Pulmonary artery endothelial cell (primary cell): ENCODE data around the gene ZBTB39. TPM values are rescaled to one million over a fixed set of nuclear protein-coding genes. Genes with fewer than 3 reads are reported as not detected.
"Not testable (repeated sequence)": the region's sequence is repeated elsewhere in the genome, so short reads cannot be mapped to it uniquely, and the experiment has no call there.

Source experiments
- DNase-seq: peaks from one replicate; pipeline ENCODE4 v3.0.0-alpha.2; 2011; ENCODE audit warnings: low read depth, low spot score
- total RNA-seq: library from RNA; depleted of rRNA; stranded (reverse); fragments of >200 nt; gene quantifications from 2 replicates; pipeline ENCODE4 v1.2.3, GENCODE V29; 2014

Gene ZBTB39
- total RNA-seq, 1 donor from 2014 or later: 6.0 TPM

- DNase-seq: no peak
Observed at GRCh38 chr12:57031138-57031725, 24.9 kb upstream of the ZBTB39 start.

- no peak for DNase-seq
Observed at GRCh38 chr12:57029457-57029856, 23.1 kb upstream of the ZBTB39 start.

- no peak for DNase-seq
Observed at GRCh38 chr12:57027805-57028153, 21.4 kb upstream of the ZBTB39 start.

GRCh38 chr12:57027011-57027804 lies 20.9 kb upstream of the ZBTB39 start:
- no peak for DNase-seq

- DNase-seq: no peak
Observed at GRCh38 chr12:57025196-57025595, 18.9 kb upstream of the ZBTB39 start.

GRCh38 chr12:57022324-57022723 lies 16.0 kb upstream of the ZBTB39 start:
- not testable (repeated sequence) for DNase-seq

- no peak for DNase-seq
Observed at GRCh38 chr12:57019983-57020719, 13.8 kb upstream of the ZBTB39 start.

- no peak for DNase-seq
Observed at GRCh38 chr12:57018906-57019305, 12.6 kb upstream of the ZBTB39 start.

- not testable (repeated sequence) for DNase-seq
Observed at GRCh38 chr12:57018353-57018752, 12.0 kb upstream of the ZBTB39 start.

- DNase-seq: no peak
Observed at GRCh38 chr12:57016348-57016747, 10.0 kb upstream of the ZBTB39 start, which contains the start of gene TAC3. Gene TAC3, minus strand, starts transcription at chr12:57016529. Its CDS starts 732 bp downstream, at chr12:57015797.

GRCh38 chr12:57012600-57013465 lies 6.5 kb upstream of the ZBTB39 start:
- DNase-seq: no peak

- no peak for DNase-seq
Observed at GRCh38 chr12:57011438-57012424, 5.4 kb upstream of the ZBTB39 start.

- no peak for DNase-seq
Observed at GRCh38 chr12:57010627-57011247, 4.4 kb upstream of the ZBTB39 start.

GRCh38 chr12:57009949-57010626 lies 3.7 kb upstream of the ZBTB39 start:
- no peak for DNase-seq

GRCh38 chr12:57008178-57008577 lies 1.8 kb upstream of the ZBTB39 start:
- peak; percentile 26 for DNase-seq

- no peak for DNase-seq
Observed at GRCh38 chr12:57006809-57007475, 596 bp upstream of the ZBTB39 start.

- no peak for DNase-seq
Observed at GRCh38 chr12:57004651-57005050, 1.7 kb downstream of the ZBTB39 start.

- DNase-seq: no peak
Observed at GRCh38 chr12:57003395-57003794, 3.0 kb downstream of the ZBTB39 start.
